HCT116 (cell line): ENCODE results near the gene CNTN5. TPM values are rescaled to one million over a fixed set of nuclear protein-coding genes. Genes with fewer than 3 reads are reported as not detected.

Experiments used
- ATAC-seq: fragments of 200-7000 bp; cut with Tn5 transposase; 2 replicates; pipeline ENCODE4 v1.9.1; 2020; ENCODE audit warnings: mild to moderate bottlenecking, moderate library complexity
- BruUV-seq: library from RNA; stranded (reverse); fragments of 400-500 nt; replicated peaks from 2 replicates; lab custom pipeline; 2021; lab: Mats Ljungman, UMichigan
- CTCF ChIA-PET: fragments of 300-600 bp; sonication (Branson Sonifier 250); formaldehyde crosslinking; loops from one replicate; lab custom pipeline; 2021; ENCODE audit warnings: antibody characterized with exemption; lab: Charles Lee
- POLR2A ChIA-PET: fragments of 300-600, 350-600 bp; sonication (Branson Sonifier 250); formaldehyde crosslinking; loops from one replicate; lab custom pipeline; 2021; ENCODE audit warnings: antibody characterized with exemption; lab: Charles Lee
- RAD21 ChIA-PET, 2 experiments: fragments of 300-600 bp; sonication (Branson Sonifier 250); formaldehyde crosslinking; loops; one replicate each; lab custom pipeline; 2023; ENCODE audit warnings: low total read pairs in 2 of 2; ENCODE audit not compliant: uncharacterized antibody in 2 of 2, unreplicated experiment in 2 of 2, low non-redundant PET in 1 of 2; lab: Charles Lee
- DNase-seq: peaks from one replicate; pipeline ENCODE4 v3.0.0-alpha.2; 2010; ENCODE audit warnings: low read depth, low spot score
- H2AFZ ChIP-seq: fragments of 200-600 bp; shearing (Covaris generic), sonication (generic); 2 replicates; pipeline ENCODE4 v1.6.1; 2017; ENCODE audit warnings: low read depth, mixed run types, mixed read lengths, antibody characterized with exemption, low read length; ENCODE audit not compliant: poor library complexity, severe bottlenecking
- H3K27ac ChIP-seq: 2 replicates; pipeline ENCODE4 v1.5.1; 2012; ENCODE audit warnings: low read depth, low read length
- H3K27me3 ChIP-seq: fragments of 200-600 bp; sonication (generic); 2 replicates; pipeline ENCODE4 v1.6.1; 2016; ENCODE audit warnings: mixed run types, low read length, mixed read lengths; ENCODE audit not compliant: insufficient read depth
- H3K36me3 ChIP-seq, 2 experiments: fragments of 200-500 bp in 1 of 2; fragments of 200-600 bp in 1 of 2; sonication (Bioruptor generic) in 1 of 2; sonication (generic) in 1 of 2; 2 replicates each; pipeline versions ENCODE4 v1.5.1 to v1.6.1; 2014 to 2016; ENCODE audit warnings: low read length in 2 of 2, inconsistent platforms in 1 of 2, mixed read lengths in 1 of 2, mixed run types in 1 of 2; ENCODE audit not compliant: insufficient read depth in 2 of 2, control insufficient read depth in 1 of 2
- H3K4me1 ChIP-seq, 2 experiments: fragments of 200-600 bp in 1 of 2; sonication (generic) in 1 of 2; 2 replicates each; pipeline versions ENCODE4 v1.5.1 to v1.6.1; 2012 to 2017; ENCODE audit warnings: low read length in 2 of 2, inconsistent platforms in 1 of 2, mild to moderate bottlenecking in 1 of 2, mixed read lengths in 1 of 2, mixed run types in 1 of 2, moderate library complexity in 1 of 2; ENCODE audit not compliant: insufficient read depth in 2 of 2, control insufficient read depth in 1 of 2
- H3K4me2 ChIP-seq: fragments of 200-600 bp; sonication (generic); 2 replicates; pipeline ENCODE4 v1.6.1; 2017; ENCODE audit warnings: mixed run types, low read length, mixed read lengths
- H3K4me3 ChIP-seq, 2 experiments: fragments of 200-600 bp in 1 of 2; sonication (generic) in 1 of 2; replicated peaks in 1 of 2; 2 replicates each; pipeline ENCODE4 v1.5.1; 2011 to 2016; ENCODE audit warnings: low read length in 2 of 2, control low read depth in 1 of 2, low read depth in 1 of 2, mild to moderate bottlenecking in 1 of 2, mixed read lengths in 1 of 2, mixed run types in 1 of 2
- H3K79me2 ChIP-seq: fragments of 200-600 bp; sonication (generic); 2 replicates; pipeline ENCODE4 v1.6.1; 2017; ENCODE audit warnings: mild to moderate bottlenecking, mixed run types, low read length, moderate library complexity, mixed read lengths; ENCODE audit not compliant: insufficient read depth
- H3K9ac ChIP-seq: fragments of 200-600 bp; sonication (generic); 2 replicates; pipeline ENCODE4 v1.6.1; 2016; ENCODE audit warnings: low read length, mixed read lengths
- H3K9me2 ChIP-seq: fragments of 200-600 bp; sonication (generic), shearing (Covaris generic); 2 replicates; pipeline ENCODE4 v1.6.1; 2017; ENCODE audit warnings: mixed run types, mild to moderate bottlenecking, moderate library complexity; ENCODE audit not compliant: insufficient read depth
- H3K9me3 ChIP-seq, 2 experiments: fragments of 200-500 bp in 1 of 2; fragments of 200-600 bp in 1 of 2; sonication (Bioruptor generic) in 1 of 2; sonication (generic) in 1 of 2; 2 replicates each; pipeline ENCODE4 v1.6.1; 2014 to 2017; ENCODE audit warnings: low read length in 2 of 2, mixed read lengths in 2 of 2, inconsistent platforms in 1 of 2, low read depth in 1 of 2, mild to moderate bottlenecking in 1 of 2, mixed run types in 1 of 2, moderate library complexity in 1 of 2; ENCODE audit not compliant: control insufficient read depth in 1 of 2, insufficient read depth in 1 of 2
- H4K20me1 ChIP-seq: fragments of 200-600 bp; sonication (generic), shearing (Covaris generic); 2 replicates; pipeline ENCODE4 v1.6.1; 2017; ENCODE audit warnings: mixed run types, mild to moderate bottlenecking, moderate library complexity; ENCODE audit not compliant: insufficient read depth
- CEBPB ChIP-seq: IDR thresholded peaks from 2 replicates; pipeline ENCODE4 v1.6.1; 2012; ENCODE audit warnings: low read depth
- CTCF ChIP-seq, 3 experiments: fragments of 200-600 bp in 1 of 3; sonication (generic) in 1 of 3; IDR thresholded peaks in 2 of 3; conservative IDR thresholded peaks in 1 of 3; 2 replicates each; pipeline ENCODE4 v1.5.1; 2012 to 2017; ENCODE audit warnings: low read depth in 2 of 3, low read length in 2 of 3, antibody characterized with exemption in 1 of 3, borderline replicate concordance in 1 of 3, control low read depth in 1 of 3, mild to moderate bottlenecking in 1 of 3, mixed read lengths in 1 of 3, mixed run types in 1 of 3, moderate library complexity in 1 of 3; ENCODE audit not compliant: insufficient read depth in 1 of 3
- ELF1 ChIP-seq: IDR thresholded peaks from 2 replicates; pipeline ENCODE4 v1.6.1; 2012; ENCODE audit warnings: low read depth, borderline replicate concordance
- FOSL1 ChIP-seq: IDR thresholded peaks from 2 replicates; pipeline ENCODE4 v1.6.1; 2012; ENCODE audit warnings: low read depth
- POLR2A ChIP-seq: IDR thresholded peaks from 2 replicates; pipeline ENCODE4 v1.7.0; 2011; ENCODE audit warnings: borderline replicate concordance; ENCODE audit not compliant: insufficient read depth, insufficient read length; ENCODE audit errors: extremely low read depth
- POLR2AphosphoS5 ChIP-seq: IDR thresholded peaks from 2 replicates; pipeline ENCODE4 v1.6.1; 2011; ENCODE audit warnings: mild to moderate bottlenecking, low read depth, low read length, moderate library complexity
- RAD21 ChIP-seq: IDR thresholded peaks from 2 replicates; pipeline ENCODE4 v1.6.1; 2012; ENCODE audit warnings: low read depth, mild to moderate bottlenecking
- REST ChIP-seq: IDR thresholded peaks from 2 replicates; pipeline ENCODE4 v1.6.1; 2012; ENCODE audit warnings: low read depth
- SIN3A ChIP-seq: IDR thresholded peaks from 2 replicates; pipeline ENCODE4 v1.6.1; 2012; ENCODE audit warnings: low read depth
- SP1 ChIP-seq: IDR thresholded peaks from 2 replicates; pipeline ENCODE4 v1.6.1; 2012; ENCODE audit warnings: low read depth
- SRF ChIP-seq: IDR thresholded peaks from 2 replicates; pipeline ENCODE4 v1.6.1; 2012; ENCODE audit warnings: low read depth
- YY1 ChIP-seq: IDR thresholded peaks from 2 replicates; pipeline ENCODE4 v1.6.1; 2011; ENCODE audit warnings: low read length, low read depth, moderate library complexity, mild to moderate bottlenecking; ENCODE audit not compliant: insufficient replicate concordance; ENCODE audit errors: extremely low read depth
- ZNF274 ChIP-seq: fragments of 200-500 bp; sonication (Bioruptor generic); IDR thresholded peaks from 2 replicates; pipeline ENCODE4 v1.6.1; 2014; ENCODE audit warnings: mild to moderate bottlenecking, low read depth, low read length, inconsistent platforms
- intact Hi-C: fragments of 100-400 bp; cut with micrococcal nuclease; formaldehyde crosslinking; loops from 2 replicates; pipeline ENCODE4 v1.10.0; 2022
- total RNA-seq: library from RNA; stranded (reverse); gene quantifications from one replicate; pipeline ENCODE4 v1.2.1, GENCODE V29; 2021; ENCODE audit not compliant: unreplicated experiment
- TF ChIP-seq, protein P1 (sequence below): IDR thresholded peaks from 2 replicates; pipeline ENCODE4 v1.6.1; 2011; ENCODE audit warnings: mild to moderate bottlenecking, low read length, moderate library complexity; ENCODE audit not compliant: insufficient replicate concordance; ENCODE audit errors: extremely low read depth
- TF ChIP-seq, protein P2 (sequence below): IDR thresholded peaks from 2 replicates; pipeline ENCODE4 v1.6.1; 2012

Gene CNTN5
- total RNA-seq, 1 experiment from 2014 or later, result not detected

DNA sequence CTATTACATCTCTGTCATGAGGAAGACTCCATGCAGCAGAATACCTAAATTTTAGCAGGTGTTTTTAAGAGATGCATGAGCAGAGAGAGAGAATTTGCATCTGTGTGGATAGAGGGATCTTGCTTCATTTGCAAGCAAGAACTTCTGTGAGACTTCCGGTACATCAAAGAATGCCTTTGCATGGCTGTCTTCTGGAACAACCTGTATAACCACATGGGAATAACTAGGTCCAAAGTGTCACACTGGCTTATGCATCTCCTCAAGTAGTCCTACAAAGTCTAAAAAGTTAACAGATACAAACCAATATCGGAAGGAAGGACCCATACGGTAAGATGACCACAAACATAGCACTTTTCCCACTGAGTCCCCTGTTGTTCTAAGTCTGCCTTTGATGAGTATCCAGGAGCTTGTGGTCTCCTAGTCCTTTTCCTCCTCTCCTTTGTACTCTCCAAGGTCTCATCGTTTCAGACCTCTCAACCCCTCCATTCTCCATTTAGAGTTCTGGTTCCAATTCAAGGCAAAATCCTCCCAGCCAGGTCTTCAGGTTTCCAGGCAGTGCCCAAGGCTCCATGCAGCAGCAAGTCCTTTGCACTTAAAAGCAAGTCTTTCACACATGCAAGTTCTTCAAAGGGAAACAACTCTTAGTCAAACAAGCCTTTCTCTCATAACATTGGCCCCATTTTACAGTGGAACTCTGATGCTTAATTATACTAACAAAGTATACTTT is 1084.7 kb downstream of the CNTN5 start:
- no peak for ATAC-seq
- no peaks in the 10 kb centered on the region for H3K36me3 ChIP-seq
- no peak overlapping the region for H3K4me2 ChIP-seq
- H2AFZ ChIP-seq, result no peak overlapping the region
- H3K79me2 ChIP-seq, result no peaks in the 10 kb centered on the region
- RAD21 ChIA-PET, result no interaction called here
- CTCF ChIA-PET, result no interaction called here
- H3K27ac ChIP-seq, result no peak overlapping the region
- intact Hi-C loops, result no loop called here
- H4K20me1 ChIP-seq, result no peaks in the 10 kb centered on the region
- no peaks in the 10 kb centered on the region; a peak in 2 of 4 replicates for H3K9me3 ChIP-seq
- no peak overlapping the region for H3K9ac ChIP-seq
- POLR2A ChIA-PET, result no interaction called here
- BruUV-seq, result no TSS peak
- no peaks in the 10 kb centered on the region for H3K9me2 ChIP-seq
- no peaks in the 10 kb centered on the region for H3K27me3 ChIP-seq
- H3K4me1 ChIP-seq, result no peaks in the 10 kb centered on the region
- H3K4me3 ChIP-seq, result no peak overlapping the region
- TF ChIP-seq, protein P1, sequence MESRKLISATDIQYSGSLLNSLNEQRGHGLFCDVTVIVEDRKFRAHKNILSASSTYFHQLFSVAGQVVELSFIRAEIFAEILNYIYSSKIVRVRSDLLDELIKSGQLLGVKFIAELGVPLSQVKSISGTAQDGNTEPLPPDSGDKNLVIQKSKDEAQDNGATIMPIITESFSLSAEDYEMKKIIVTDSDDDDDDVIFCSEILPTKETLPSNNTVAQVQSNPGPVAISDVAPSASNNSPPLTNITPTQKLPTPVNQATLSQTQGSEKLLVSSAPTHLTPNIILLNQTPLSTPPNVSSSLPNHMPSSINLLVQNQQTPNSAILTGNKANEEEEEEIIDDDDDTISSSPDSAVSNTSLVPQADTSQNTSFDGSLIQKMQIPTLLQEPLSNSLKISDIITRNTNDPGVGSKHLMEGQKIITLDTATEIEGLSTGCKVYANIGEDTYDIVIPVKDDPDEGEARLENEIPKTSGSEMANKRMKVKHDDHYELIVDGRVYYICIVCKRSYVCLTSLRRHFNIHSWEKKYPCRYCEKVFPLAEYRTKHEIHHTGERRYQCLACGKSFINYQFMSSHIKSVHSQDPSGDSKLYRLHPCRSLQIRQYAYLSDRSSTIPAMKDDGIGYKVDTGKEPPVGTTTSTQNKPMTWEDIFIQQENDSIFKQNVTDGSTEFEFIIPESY, result no peak
- TF ChIP-seq REST (no peak), SRF (no peak), SIN3A (no peak), SP1 (no peak), YY1 (no peak), RAD21 (no peak), POLR2AphosphoS5 (no peak), CTCF (IDR thresholded peaks at IDR 0.05 in 2 of 3, conservative IDR thresholded peaks at IDR 0.05 in 1 of 3; ENCODE audit: borderline replicate concordance in 1 of 3, insufficient read depth in 1 of 3, low read depth in 2 of 3, low read length in 2 of 3) (no peak), ZNF274 (no peak), FOSL1 (no peak), ELF1 (no peak), POLR2A (no peak), CEBPB (no peak)
- TF ChIP-seq, protein P2, sequence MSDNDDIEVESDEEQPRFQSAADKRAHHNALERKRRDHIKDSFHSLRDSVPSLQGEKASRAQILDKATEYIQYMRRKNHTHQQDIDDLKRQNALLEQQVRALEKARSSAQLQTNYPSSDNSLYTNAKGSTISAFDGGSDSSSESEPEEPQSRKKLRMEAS, result no peak
- no peak for DNase-seq
